H1 (cell line): Measurements from ENCODE around the gene TAX1BP3. TPM values are rescaled to one million over a fixed set of nuclear protein-coding genes. Genes with fewer than 3 reads are reported as not detected.

Source experiments
- CTCF ChIA-PET: fragments of 300-600 bp; sonication (Branson Sonifier 250); formaldehyde crosslinking; loops from one replicate; lab custom pipeline; 2021; ENCODE audit not compliant: partially characterized antibody; lab: Charles Lee
- POLR2A ChIA-PET: fragments of 300-600 bp; sonication (Branson Sonifier 250); formaldehyde crosslinking; loops from one replicate; lab custom pipeline; 2021; ENCODE audit warnings: inconsistent platforms; ENCODE audit not compliant: partially characterized antibody; lab: Charles Lee
- DNase-seq, 2 experiments: peaks; one replicate each; pipeline versions ENCODE4 v3.0.0 to v3.0.0-alpha.2; 2010 to 2022; ENCODE audit warnings: low spot score in 2 of 2, low read depth in 1 of 2, mixed read lengths in 1 of 2
- FAIRE-seq: peaks from 2 replicates; lab custom pipeline; 2011; peaks lifted over from hg19 to GRCh38; lab: Jason Lieb, UNC
- H2AFZ ChIP-seq: 2 replicates; pipeline ENCODE4 v1.8.1; 2012; ENCODE audit warnings: low read length, inconsistent platforms
- H2AK5ac ChIP-seq: 2 replicates; pipeline ENCODE4 v1.6.1; 2013; ENCODE audit warnings: low read depth, low read length
- H2BK120ac ChIP-seq: replicated peaks from 2 replicates; pipeline ENCODE3; 2013; ENCODE audit warnings: low read depth, low read length, inconsistent platforms
- H2BK12ac ChIP-seq: 2 replicates; pipeline ENCODE4 v1.6.1; 2013; ENCODE audit warnings: low read depth, low read length
- H2BK15ac ChIP-seq: 2 replicates; pipeline ENCODE4 v1.6.1; 2013; ENCODE audit warnings: low read length
- H2BK20ac ChIP-seq: 2 replicates; pipeline ENCODE4 v1.6.1; 2013; ENCODE audit warnings: low read length
- H2BK5ac ChIP-seq: 2 replicates; pipeline ENCODE4 v1.6.1; 2013; ENCODE audit warnings: low read depth, low read length
- H3K14ac ChIP-seq: 2 replicates; pipeline ENCODE4 v1.6.1; 2013; ENCODE audit warnings: inconsistent platforms; ENCODE audit not compliant: insufficient read length
- H3K18ac ChIP-seq: 2 replicates; pipeline ENCODE4 v1.6.1; 2013; ENCODE audit warnings: low read length; ENCODE audit errors: extremely low read depth
- H3K23ac ChIP-seq: 2 replicates; pipeline ENCODE4 v1.6.1; 2013; ENCODE audit warnings: inconsistent platforms; ENCODE audit not compliant: insufficient read length
- H3K23me2 ChIP-seq: 2 replicates; pipeline ENCODE4 v1.6.1; 2013; ENCODE audit warnings: low read depth, low read length
- H3K27ac ChIP-seq: 2 replicates; pipeline ENCODE4 v1.6.1; 2011; ENCODE audit warnings: low read depth, low read length, inconsistent platforms
- H3K27me3 ChIP-seq, 4 experiments: replicated peaks in 1 of 4; 1 replicate in 1 of 4; 2 replicates in 3 of 4; pipeline versions ENCODE4 v1.6.1 to v1.8.1; 2011 to 2013; ENCODE audit warnings: low read length in 3 of 4, mild to moderate bottlenecking in 3 of 4, inconsistent platforms in 2 of 4, mixed read lengths in 2 of 4, moderate library complexity in 1 of 4; ENCODE audit not compliant: control insufficient read depth in 3 of 4, insufficient read depth in 3 of 4; ENCODE audit errors: extremely low read depth in 1 of 4
- H3K36me3 ChIP-seq, 4 experiments: 2 replicates each; pipeline versions ENCODE4 v1.6.1 to v1.8.1; 2011 to 2013; ENCODE audit warnings: mild to moderate bottlenecking in 4 of 4, low read length in 3 of 4, moderate library complexity in 2 of 4, control low read depth in 1 of 4, inconsistent platforms in 1 of 4; ENCODE audit not compliant: insufficient read depth in 4 of 4, control insufficient read depth in 2 of 4
- H3K4ac ChIP-seq: replicated peaks from 2 replicates; pipeline ENCODE3; 2013; ENCODE audit warnings: low read length, low read depth, mixed read lengths, inconsistent platforms; ENCODE audit not compliant: insufficient read length
- H3K4me1 ChIP-seq, 4 experiments: replicated peaks in 1 of 4; 1 replicate in 1 of 4; 2 replicates in 3 of 4; pipeline versions ENCODE4 v1.6.1 to v1.8.1; 2011 to 2013; ENCODE audit warnings: low read length in 3 of 4, inconsistent platforms in 2 of 4, mixed read lengths in 1 of 4; ENCODE audit not compliant: insufficient read depth in 4 of 4, control insufficient read depth in 3 of 4
- H3K4me2 ChIP-seq, 2 experiments: 2 replicates each; pipeline versions ENCODE4 v1.6.1 to v1.8.1; 2011 to 2013; ENCODE audit warnings: low read depth in 2 of 2, low read length in 2 of 2, control low read depth in 1 of 2, inconsistent platforms in 1 of 2, mild to moderate bottlenecking in 1 of 2; ENCODE audit not compliant: insufficient read depth in 1 of 2
- H3K4me3 ChIP-seq, 4 experiments: fragments of 200-600, 300-600 bp in 1 of 4; sonication (generic), shearing (Covaris generic), sonication (Bioruptor Twin) in 1 of 4; 2 replicates each; pipeline versions ENCODE4 v1.5.1 to v1.8.1; 2011 to 2016; ENCODE audit warnings: low read length in 4 of 4, low read depth in 3 of 4, control low read depth in 2 of 4, inconsistent platforms in 2 of 4, mild to moderate bottlenecking in 2 of 4, mixed read lengths in 1 of 4, moderate library complexity in 1 of 4; ENCODE audit not compliant: insufficient read depth in 2 of 4; ENCODE audit errors: extremely low read depth in 1 of 4
- H3K56ac ChIP-seq: replicated peaks from 2 replicates; pipeline ENCODE3; 2013; ENCODE audit warnings: low read depth, mild to moderate bottlenecking, mixed read lengths, low read length, inconsistent platforms; ENCODE audit not compliant: insufficient read length
- H3K79me1 ChIP-seq: 2 replicates; pipeline ENCODE4 v1.6.1; 2013; ENCODE audit warnings: low read depth, low read length, control low read depth
- H3K79me2 ChIP-seq, 2 experiments: 2 replicates each; pipeline versions ENCODE4 v1.6.1 to v1.8.1; 2012 to 2013; ENCODE audit warnings: low read length in 2 of 2, mild to moderate bottlenecking in 2 of 2, inconsistent platforms in 1 of 2; ENCODE audit not compliant: insufficient read depth in 2 of 2, control insufficient read depth in 1 of 2
- H3K9ac ChIP-seq, 4 experiments: replicated peaks in 1 of 4; 1 replicate in 1 of 4; 2 replicates in 3 of 4; pipeline versions ENCODE4 v1.6.1 to v1.8.1; 2011 to 2013; ENCODE audit warnings: low read depth in 3 of 4, low read length in 3 of 4, control low read depth in 2 of 4, mild to moderate bottlenecking in 2 of 4, moderate library complexity in 2 of 4, inconsistent platforms in 1 of 4; ENCODE audit errors: extremely low read depth in 1 of 4
- H3K9me3 ChIP-seq, 2 experiments: 2 replicates each; pipeline versions ENCODE4 v1.6.1 to v1.8.1; 2012 to 2013; ENCODE audit warnings: mild to moderate bottlenecking in 2 of 2, moderate library complexity in 2 of 2, control low read depth in 1 of 2, inconsistent platforms in 1 of 2, low read depth in 1 of 2, low read length in 1 of 2, mixed read lengths in 1 of 2; ENCODE audit not compliant: insufficient read depth in 2 of 2
- H4K20me1 ChIP-seq, 2 experiments: replicated peaks in 1 of 2; 2 replicates each; pipeline versions ENCODE3 to v1.8.1; 2011 to 2013; ENCODE audit warnings: inconsistent platforms in 2 of 2, low read length in 2 of 2, mild to moderate bottlenecking in 1 of 2; ENCODE audit not compliant: insufficient read depth in 2 of 2, control insufficient read depth in 1 of 2
- H4K5ac ChIP-seq: 2 replicates; pipeline ENCODE4 v1.6.1; 2013; ENCODE audit warnings: low read length, low read depth, mixed read lengths, inconsistent platforms; ENCODE audit not compliant: insufficient read length
- H4K8ac ChIP-seq: 2 replicates; pipeline ENCODE4 v1.8.0; 2013; ENCODE audit warnings: mild to moderate bottlenecking, moderate library complexity, low read length, inconsistent platforms; ENCODE audit not compliant: insufficient read depth; ENCODE audit errors: extremely low read depth
- H4K91ac ChIP-seq: replicated peaks from 2 replicates; pipeline ENCODE3; 2013; ENCODE audit warnings: low read length, mixed read lengths, inconsistent platforms; ENCODE audit not compliant: insufficient read length
- BACH1 ChIP-seq: IDR thresholded peaks from 2 replicates; pipeline ENCODE4 v1.6.1; 2012; ENCODE audit warnings: low read length, improper control_type of control experiment
- CHD1 ChIP-seq: IDR thresholded peaks from 2 replicates; pipeline ENCODE4 v1.6.1; 2012; ENCODE audit warnings: low read depth, low read length, improper control_type of control experiment
- NANOG ChIP-seq: IDR thresholded peaks from 2 replicates; pipeline ENCODE4 v1.6.1; 2011; ENCODE audit warnings: low read length, low read depth, mild to moderate bottlenecking, inconsistent platforms; ENCODE audit not compliant: insufficient read depth, poor library complexity, severe bottlenecking
- SP2 ChIP-seq: IDR thresholded peaks from 2 replicates; pipeline ENCODE4 v1.6.1; 2012; ENCODE audit warnings: mild to moderate bottlenecking, low read length, inconsistent platforms
- TBP ChIP-seq: IDR thresholded peaks from 2 replicates; pipeline ENCODE4 v1.6.1; 2011; ENCODE audit warnings: low read depth, low read length, improper control_type of control experiment
- TCF12 ChIP-seq: IDR thresholded peaks from 2 replicates; pipeline ENCODE4 v1.6.1; 2011; ENCODE audit warnings: low read depth, mild to moderate bottlenecking, low read length
- WGBS, 2 experiments: shearing (Covaris generic) in 1 of 2; methylation state at CpG; one replicate each; pipeline versions ENCODE4 v1.1.6 to v1.1.7; 2013 to 2015; ENCODE audit warnings: low lambda C conversion rate in 2 of 2, mixed read lengths in 2 of 2, inconsistent platforms in 1 of 2, low coverage in 1 of 2, missing lambda C conversion rate in 1 of 2; ENCODE audit not compliant: insufficient replicate concordance in 2 of 2, insufficient coverage in 1 of 2, insufficient read length in 1 of 2; ENCODE audit errors: extremely low coverage in 1 of 2, missing lambda C conversion rate in 1 of 2; 5-methylcytosine and 5-hydroxymethylcytosine counted together
- polyA plus RNA-seq, 7 experiments: library from polyadenylated mRNA; depleted of rRNA in 3 of 7; stranded (reverse) in 5 of 7; unstranded in 2 of 7; fragments of >200 nt in 5 of 7; fragments of 200-250 nt in 2 of 7; gene quantifications; 1 replicate in 5 of 7; 2 replicates in 1 of 7; 4 replicates in 1 of 7; pipeline versions ENCODE4 v1.2.1 to v1.2.3, GENCODE V29; 2011 to 2013; ENCODE audit warnings: missing spikeins in 2 of 7, mixed read lengths in 2 of 7
- total RNA-seq: library from RNA; stranded (reverse); fragmentation: NEBNext Ultra II Directional; extraction: Animal tissue kit (Norgen Biotek cat#: 25700); gene quantifications from 2 replicates; pipeline ENCODE4 v1.2.1, GENCODE V29; 2021

The TAX1BP3 gene
- total and polyA plus RNA-seq, 2 of the 8 experiments (the other 6 are each of a cell fraction or from before 2014, with no cell fraction given): 65.3 to 81.8 TPM

DNA sequence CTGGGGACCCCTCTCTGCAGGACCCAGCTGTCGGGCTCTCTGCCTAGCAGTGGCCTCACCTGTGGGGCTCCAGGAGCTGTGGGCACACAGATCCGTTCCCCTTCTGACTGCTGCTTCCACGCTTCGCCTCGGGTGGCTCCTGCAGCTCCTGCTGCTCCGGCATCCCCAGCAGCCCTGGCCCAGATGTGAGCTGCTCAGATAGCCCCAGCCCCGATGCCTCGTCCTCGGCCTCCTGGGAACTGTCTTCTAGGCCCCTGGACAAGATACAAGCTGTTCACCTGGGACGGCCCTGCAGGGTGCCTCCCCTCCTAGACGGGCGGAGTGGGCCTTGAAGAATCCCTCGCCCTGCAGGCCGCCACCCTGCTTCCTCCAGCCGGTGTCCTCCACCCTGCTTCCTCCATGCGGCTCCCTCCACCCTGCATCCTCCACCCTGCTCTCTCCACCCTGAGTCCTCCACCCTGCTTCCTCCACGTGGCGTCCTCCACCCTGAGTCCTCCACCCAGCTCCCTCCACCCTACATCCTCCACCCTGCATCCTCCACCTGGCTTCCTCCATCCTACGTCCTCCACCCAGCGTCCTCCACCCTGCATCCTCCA, 11.3 kb upstream of the TAX1BP3 start:
- Histone ChIP-seq H3K23me2 (no peaks in the 10 kb centered on the region), H3K9me3 (no peaks in the 10 kb centered on the region), H3K23ac (no peak overlapping the region), H3K4me1 (peaks cover 0 to 2% (median 0%) of the 10 kb centered on the region in 4 experiments; a peak in 2 of 7 replicates), H2AFZ (no peak overlapping the region), H3K27me3 (0 out of 7 replicates have a peak, but pooled peaks cover 0 to 2% (median 0%) of the 10 kb centered on the region in 4 experiments), H2BK20ac (no peak overlapping the region), H2AK5ac (no peak overlapping the region), H3K18ac (no peak overlapping the region), H3K56ac (no peak overlapping the region), H4K20me1 (peaks cover 0 to 3% of the 10 kb centered on the region in 2 experiments), H4K91ac (no peak overlapping the region), H3K9ac (no peak overlapping the region), H3K4me3 (no peak overlapping the region), H4K5ac (no peak overlapping the region), H2BK15ac (no peak overlapping the region), H2BK12ac (no peak overlapping the region), H2BK120ac (no peak overlapping the region), H3K4ac (no peak overlapping the region), H3K36me3 (no peaks in the 10 kb centered on the region), H3K14ac (no peak overlapping the region), H2BK5ac (no peak overlapping the region), H4K8ac (no peak overlapping the region; the same call in 1 of the 2 replicates), H3K79me1 (no peaks in the 10 kb centered on the region), H3K4me2 (no peak overlapping the region), H3K27ac (no peak overlapping the region), H3K79me2 (no peaks in the 10 kb centered on the region)
- 90% methylated on average over 20 of the region's 20 CpGs; no CpG with 5 or more reads in 1 of the 2 experiments for WGBS, 2 experiments
- POLR2A ChIA-PET: interaction anchor here (0.8 to 0.9 kb wide), 2 partner anchors 17 to 19 kb away, joined by 3 read pairs; partner anchors contain the start of gene P2RX5
- FAIRE-seq: no peak
- DNase-seq: no peak
- CTCF ChIA-PET: interaction anchor here (1.0 to 4.2 kb wide), 6 partner anchors 12 to 108 kb away, joined by 3 to 29 read pairs (median 5); partner anchors contain the start of gene HASPIN
- TF ChIP-seq BACH1: no peak
- no peak for TF ChIP-seq NANOG
- TF ChIP-seq TCF12: no peak
- TF ChIP-seq TBP: no peak
- TF ChIP-seq SP2: no peak
- TF ChIP-seq CHD1: no peak
